Measurements from ENCODE around the gene TEX2. TPM values are rescaled to one million over a fixed set of nuclear protein-coding genes. Genes with fewer than 3 reads are reported as not detected.

The TEX2 gene
- total and polyA plus RNA-seq, 2 of the 13 experiments (the other 11 are each of a cell fraction or from before 2014, with no cell fraction given): 21.4 to 37.7 TPM

DNA sequence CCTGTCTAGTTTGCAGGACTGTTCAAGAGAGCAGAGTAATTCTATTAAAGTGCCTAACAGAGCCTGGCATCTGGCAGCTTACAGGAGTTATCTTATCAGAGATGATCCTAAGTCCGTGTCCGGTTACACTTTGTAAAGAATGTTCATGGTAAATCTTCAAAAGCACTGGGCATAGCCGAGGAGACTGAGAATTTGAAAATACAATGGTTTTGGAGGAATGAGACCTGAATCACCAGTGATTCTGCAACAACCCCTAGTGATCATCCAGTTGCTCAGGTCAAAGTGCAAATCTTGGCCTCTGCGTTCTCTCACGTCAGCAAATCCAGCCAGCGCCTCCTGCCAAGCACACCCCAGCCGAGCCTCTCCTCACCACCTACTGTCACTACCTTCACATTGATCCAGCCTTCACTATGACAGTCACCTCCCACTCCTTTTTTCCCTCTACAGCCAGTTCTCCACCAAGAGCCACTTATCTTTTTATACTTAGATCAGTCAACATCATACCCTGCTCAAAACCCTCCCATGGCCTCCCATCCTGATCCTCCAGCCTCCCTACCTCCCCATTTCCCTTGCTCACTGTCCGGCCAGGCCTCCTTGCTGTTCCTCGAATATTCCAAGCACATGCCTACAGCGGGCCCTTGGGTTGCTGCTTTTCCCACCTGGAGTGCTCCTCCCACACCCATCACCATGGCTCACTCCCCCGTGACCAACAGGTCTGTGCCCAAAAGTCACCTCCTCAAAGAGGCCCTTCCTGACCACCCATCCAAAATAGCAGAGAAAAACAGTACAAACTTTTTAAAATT is 75.8 kb downstream of the TEX2 start (continued):
- TF ChIP-seq, protein P1, sequence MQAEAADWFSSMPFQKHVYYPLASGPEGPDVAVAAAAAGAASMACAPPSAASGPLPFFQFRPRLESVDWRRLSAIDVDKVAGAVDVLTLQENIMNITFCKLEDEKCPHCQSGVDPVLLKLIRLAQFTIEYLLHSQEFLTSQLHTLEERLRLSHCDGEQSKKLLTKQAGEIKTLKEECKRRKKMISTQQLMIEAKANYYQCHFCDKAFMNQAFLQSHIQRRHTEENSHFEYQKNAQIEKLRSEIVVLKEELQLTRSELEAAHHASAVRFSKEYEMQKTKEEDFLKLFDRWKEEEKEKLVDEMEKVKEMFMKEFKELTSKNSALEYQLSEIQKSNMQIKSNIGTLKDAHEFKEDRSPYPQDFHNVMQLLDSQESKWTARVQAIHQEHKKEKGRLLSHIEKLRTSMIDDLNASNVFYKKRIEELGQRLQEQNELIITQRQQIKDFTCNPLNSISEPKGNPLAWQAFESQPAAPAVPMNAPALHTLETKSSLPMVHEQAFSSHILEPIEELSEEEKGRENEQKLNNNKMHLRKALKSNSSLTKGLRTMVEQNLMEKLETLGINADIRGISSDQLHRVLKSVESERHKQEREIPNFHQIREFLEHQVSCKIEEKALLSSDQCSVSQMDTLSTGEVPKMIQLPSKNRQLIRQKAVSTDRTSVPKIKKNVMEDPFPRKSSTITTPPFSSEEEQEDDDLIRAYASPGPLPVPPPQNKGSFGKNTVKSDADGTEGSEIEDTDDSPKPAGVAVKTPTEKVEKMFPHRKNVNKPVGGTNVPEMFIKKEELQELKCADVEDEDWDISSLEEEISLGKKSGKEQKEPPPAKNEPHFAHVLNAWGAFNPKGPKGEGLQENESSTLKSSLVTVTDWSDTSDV (CRISPR knock-in tag; IDR thresholded peaks at IDR 0.05): no peak
- TF ChIP-seq, protein P2, sequence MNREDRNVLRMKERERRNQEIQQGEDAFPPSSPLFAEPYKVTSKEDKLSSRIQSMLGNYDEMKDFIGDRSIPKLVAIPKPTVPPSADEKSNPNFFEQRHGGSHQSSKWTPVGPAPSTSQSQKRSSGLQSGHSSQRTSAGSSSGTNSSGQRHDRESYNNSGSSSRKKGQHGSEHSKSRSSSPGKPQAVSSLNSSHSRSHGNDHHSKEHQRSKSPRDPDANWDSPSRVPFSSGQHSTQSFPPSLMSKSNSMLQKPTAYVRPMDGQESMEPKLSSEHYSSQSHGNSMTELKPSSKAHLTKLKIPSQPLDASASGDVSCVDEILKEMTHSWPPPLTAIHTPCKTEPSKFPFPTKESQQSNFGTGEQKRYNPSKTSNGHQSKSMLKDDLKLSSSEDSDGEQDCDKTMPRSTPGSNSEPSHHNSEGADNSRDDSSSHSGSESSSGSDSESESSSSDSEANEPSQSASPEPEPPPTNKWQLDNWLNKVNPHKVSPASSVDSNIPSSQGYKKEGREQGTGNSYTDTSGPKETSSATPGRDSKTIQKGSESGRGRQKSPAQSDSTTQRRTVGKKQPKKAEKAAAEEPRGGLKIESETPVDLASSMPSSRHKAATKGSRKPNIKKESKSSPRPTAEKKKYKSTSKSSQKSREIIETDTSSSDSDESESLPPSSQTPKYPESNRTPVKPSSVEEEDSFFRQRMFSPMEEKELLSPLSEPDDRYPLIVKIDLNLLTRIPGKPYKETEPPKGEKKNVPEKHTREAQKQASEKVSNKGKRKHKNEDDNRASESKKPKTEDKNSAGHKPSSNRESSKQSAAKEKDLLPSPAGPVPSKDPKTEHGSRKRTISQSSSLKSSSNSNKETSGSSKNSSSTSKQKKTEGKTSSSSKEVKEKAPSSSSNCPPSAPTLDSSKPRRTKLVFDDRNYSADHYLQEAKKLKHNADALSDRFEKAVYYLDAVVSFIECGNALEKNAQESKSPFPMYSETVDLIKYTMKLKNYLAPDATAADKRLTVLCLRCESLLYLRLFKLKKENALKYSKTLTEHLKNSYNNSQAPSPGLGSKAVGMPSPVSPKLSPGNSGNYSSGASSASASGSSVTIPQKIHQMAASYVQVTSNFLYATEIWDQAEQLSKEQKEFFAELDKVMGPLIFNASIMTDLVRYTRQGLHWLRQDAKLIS (CRISPR knock-in tag; IDR thresholded peaks at IDR 0.05): no peak
- TF ChIP-seq MIER2 (CRISPR knock-in tag; IDR thresholded peaks at IDR 0.05) (no peak; the same call in 1 of the 2 replicates), SCMH1 (CRISPR knock-in tag; IDR thresholded peaks at IDR 0.05; ENCODE audit: borderline replicate concordance) (no peak), ZBTB38 (CRISPR knock-in tag; IDR thresholded peaks at IDR 0.05) (peak; percentile 92), SMAD3 (CRISPR knock-in tag; IDR thresholded peaks at IDR 0.05) (peak; percentile 44), REPIN1 (CRISPR knock-in tag; IDR thresholded peaks at IDR 0.05; ENCODE audit: borderline replicate concordance, low read depth) (0 out of 2 replicates have a peak, but pooled peaks have one; percentile 40), ZNF292 (CRISPR knock-in tag; IDR thresholded peaks at IDR 0.05; ENCODE audit: borderline replicate concordance, low read depth) (peak; percentile 65; the same call in 1 of the 2 replicates), NKX3-1 (CRISPR knock-in tag; IDR thresholded peaks at IDR 0.05) (no peak), MXD4 (CRISPR knock-in tag; IDR thresholded peaks at IDR 0.05) (peak; percentile 59; the same call in 1 of the 2 replicates), NFATC3 (CRISPR knock-in tag; IDR thresholded peaks at IDR 0.05) (no peak), ZNF205 (CRISPR knock-in tag; IDR thresholded peaks at IDR 0.05) (peak; percentile 70; the same call in 1 of the 2 replicates)
- TF ChIP-seq, protein P3, sequence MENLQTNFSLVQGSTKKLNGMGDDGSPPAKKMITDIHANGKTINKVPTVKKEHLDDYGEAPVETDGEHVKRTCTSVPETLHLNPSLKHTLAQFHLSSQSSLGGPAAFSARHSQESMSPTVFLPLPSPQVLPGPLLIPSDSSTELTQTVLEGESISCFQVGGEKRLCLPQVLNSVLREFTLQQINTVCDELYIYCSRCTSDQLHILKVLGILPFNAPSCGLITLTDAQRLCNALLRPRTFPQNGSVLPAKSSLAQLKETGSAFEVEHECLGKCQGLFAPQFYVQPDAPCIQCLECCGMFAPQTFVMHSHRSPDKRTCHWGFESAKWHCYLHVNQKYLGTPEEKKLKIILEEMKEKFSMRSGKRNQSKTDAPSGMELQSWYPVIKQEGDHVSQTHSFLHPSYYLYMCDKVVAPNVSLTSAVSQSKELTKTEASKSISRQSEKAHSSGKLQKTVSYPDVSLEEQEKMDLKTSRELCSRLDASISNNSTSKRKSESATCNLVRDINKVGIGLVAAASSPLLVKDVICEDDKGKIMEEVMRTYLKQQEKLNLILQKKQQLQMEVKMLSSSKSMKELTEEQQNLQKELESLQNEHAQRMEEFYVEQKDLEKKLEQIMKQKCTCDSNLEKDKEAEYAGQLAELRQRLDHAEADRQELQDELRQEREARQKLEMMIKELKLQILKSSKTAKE (CRISPR knock-in tag; IDR thresholded peaks at IDR 0.05; ENCODE audit: borderline replicate concordance): no peak
- TF ChIP-seq, protein P4, sequence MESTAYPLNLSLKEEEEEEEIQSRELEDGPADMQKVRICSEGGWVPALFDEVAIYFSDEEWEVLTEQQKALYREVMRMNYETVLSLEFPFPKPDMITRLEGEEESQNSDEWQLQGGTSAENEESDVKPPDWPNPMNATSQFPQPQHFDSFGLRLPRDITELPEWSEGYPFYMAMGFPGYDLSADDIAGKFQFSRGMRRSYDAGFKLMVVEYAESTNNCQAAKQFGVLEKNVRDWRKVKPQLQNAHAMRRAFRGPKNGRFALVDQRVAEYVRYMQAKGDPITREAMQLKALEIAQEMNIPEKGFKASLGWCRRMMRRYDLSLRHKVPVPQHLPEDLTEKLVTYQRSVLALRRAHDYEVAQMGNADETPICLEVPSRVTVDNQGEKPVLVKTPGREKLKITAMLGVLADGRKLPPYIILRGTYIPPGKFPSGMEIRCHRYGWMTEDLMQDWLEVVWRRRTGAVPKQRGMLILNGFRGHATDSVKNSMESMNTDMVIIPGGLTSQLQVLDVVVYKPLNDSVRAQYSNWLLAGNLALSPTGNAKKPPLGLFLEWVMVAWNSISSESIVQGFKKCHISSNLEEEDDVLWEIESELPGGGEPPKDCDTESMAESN (CRISPR knock-in tag; conservative IDR thresholded peaks at IDR 0.05): no peak

Data from HepG2 (cell line).